GM11168 (cell line): ENCODE results near the gene SNX22.

Source experiments
- in situ Hi-C: fragments of 300-500 bp; cut with MboI; formaldehyde crosslinking; loops from one replicate; pipeline ENCODE4 v1.12.0; 2022; ENCODE audit warnings: low sequenced_read_pairs; ENCODE audit not compliant: unreplicated experiment

SNX22 gene

GRCh38 chr15:64153480-64154367, 2.2 kb downstream of the SNX22 start:
- in situ Hi-C loops = no loop called here

GRCh38 chr15:64155802-64156651, 4.5 kb downstream of the SNX22 start:
- in situ Hi-C loops = loop anchor here (5.0 kb wide), 1 partner anchor 44 kb away; no protein-coding TSS in a partner anchor

GRCh38 chr15:64156652-64157331, 5.3 kb downstream of the SNX22 start:
- in situ Hi-C loops = loop anchor here (5.0 kb wide), 1 partner anchor 44 kb away; no protein-coding TSS in a partner anchor

- in situ Hi-C loops = loop anchor here (5.0 kb wide), 1 partner anchor 45 kb away; no protein-coding TSS in a partner anchor
Measured at GRCh38 chr15:64157599-64158125, 6.1 kb downstream of the SNX22 start.

- in situ Hi-C loops = loop anchor here (5.0 kb wide), 1 partner anchor 46 kb away; no protein-coding TSS in a partner anchor
Measured at GRCh38 chr15:64158363-64159134, 7.0 kb downstream of the SNX22 start.

- in situ Hi-C loops = no loop called here
Measured at GRCh38 chr15:64161688-64162477, 10.4 kb downstream of the SNX22 start.

- in situ Hi-C loops = no loop called here
Measured at GRCh38 chr15:64162478-64162868, 10.9 kb downstream of the SNX22 start.

GRCh38 chr15:64162869-64163658, 11.5 kb downstream of the SNX22 start, which contains the start of gene PPIB:
PPIB (minus strand) TSS chr15:64163022; CDS start chr15:64162986, 36 bp downstream.
- in situ Hi-C loops = no loop called here

GRCh38 chr15:64163659-64164362, 12.3 kb downstream of the SNX22 start:
- in situ Hi-C loops = no loop called here

GRCh38 chr15:64164436-64164835, 12.9 kb downstream of the SNX22 start:
- in situ Hi-C loops = no loop called here

GRCh38 chr15:64166102-64166890, 14.8 kb downstream of the SNX22 start:
- in situ Hi-C loops = no loop called here

GRCh38 chr15:64180235-64180824, 28.8 kb downstream of the SNX22 start:
- in situ Hi-C loops = no loop called here

- in situ Hi-C loops = no loop called here
Measured at GRCh38 chr15:64182859-64183370, 31.4 kb downstream of the SNX22 start.

- in situ Hi-C loops = no loop called here
Measured at GRCh38 chr15:64185146-64185911, 33.8 kb downstream of the SNX22 start.
